Neural cell (in vitro differentiated cells): Measurements from ENCODE around the gene BUD31.

ENCODE experiments used
- TAF1 ChIP-seq: IDR thresholded peaks from 2 replicates; pipeline ENCODE4 v1.6.1; 2012; ENCODE audit warnings: low read depth
- TF ChIP-seq, protein P1 (sequence below): fragments of 450-650 bp; IDR thresholded peaks from 2 replicates; pipeline ENCODE4 v1.5.1; 2014; ENCODE audit warnings: antibody characterized with exemption, mild to moderate bottlenecking, moderate library complexity; ENCODE audit not compliant: poor library complexity, severe bottlenecking

GRCh38 chr7:99397297-99397983, 11.3 kb upstream of the BUD31 start:
- TF ChIP-seq TAF1: no peak
- TF ChIP-seq, protein P1, sequence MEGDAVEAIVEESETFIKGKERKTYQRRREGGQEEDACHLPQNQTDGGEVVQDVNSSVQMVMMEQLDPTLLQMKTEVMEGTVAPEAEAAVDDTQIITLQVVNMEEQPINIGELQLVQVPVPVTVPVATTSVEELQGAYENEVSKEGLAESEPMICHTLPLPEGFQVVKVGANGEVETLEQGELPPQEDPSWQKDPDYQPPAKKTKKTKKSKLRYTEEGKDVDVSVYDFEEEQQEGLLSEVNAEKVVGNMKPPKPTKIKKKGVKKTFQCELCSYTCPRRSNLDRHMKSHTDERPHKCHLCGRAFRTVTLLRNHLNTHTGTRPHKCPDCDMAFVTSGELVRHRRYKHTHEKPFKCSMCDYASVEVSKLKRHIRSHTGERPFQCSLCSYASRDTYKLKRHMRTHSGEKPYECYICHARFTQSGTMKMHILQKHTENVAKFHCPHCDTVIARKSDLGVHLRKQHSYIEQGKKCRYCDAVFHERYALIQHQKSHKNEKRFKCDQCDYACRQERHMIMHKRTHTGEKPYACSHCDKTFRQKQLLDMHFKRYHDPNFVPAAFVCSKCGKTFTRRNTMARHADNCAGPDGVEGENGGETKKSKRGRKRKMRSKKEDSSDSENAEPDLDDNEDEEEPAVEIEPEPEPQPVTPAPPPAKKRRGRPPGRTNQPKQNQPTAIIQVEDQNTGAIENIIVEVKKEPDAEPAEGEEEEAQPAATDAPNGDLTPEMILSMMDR: no peak
